ENCODE measurements around the gene TRIM34.
"Not testable (repeated sequence)": the region's sequence is repeated elsewhere in the genome, so short reads cannot be mapped to it uniquely, and the experiment has no call there.

Gene TRIM34

DNA sequence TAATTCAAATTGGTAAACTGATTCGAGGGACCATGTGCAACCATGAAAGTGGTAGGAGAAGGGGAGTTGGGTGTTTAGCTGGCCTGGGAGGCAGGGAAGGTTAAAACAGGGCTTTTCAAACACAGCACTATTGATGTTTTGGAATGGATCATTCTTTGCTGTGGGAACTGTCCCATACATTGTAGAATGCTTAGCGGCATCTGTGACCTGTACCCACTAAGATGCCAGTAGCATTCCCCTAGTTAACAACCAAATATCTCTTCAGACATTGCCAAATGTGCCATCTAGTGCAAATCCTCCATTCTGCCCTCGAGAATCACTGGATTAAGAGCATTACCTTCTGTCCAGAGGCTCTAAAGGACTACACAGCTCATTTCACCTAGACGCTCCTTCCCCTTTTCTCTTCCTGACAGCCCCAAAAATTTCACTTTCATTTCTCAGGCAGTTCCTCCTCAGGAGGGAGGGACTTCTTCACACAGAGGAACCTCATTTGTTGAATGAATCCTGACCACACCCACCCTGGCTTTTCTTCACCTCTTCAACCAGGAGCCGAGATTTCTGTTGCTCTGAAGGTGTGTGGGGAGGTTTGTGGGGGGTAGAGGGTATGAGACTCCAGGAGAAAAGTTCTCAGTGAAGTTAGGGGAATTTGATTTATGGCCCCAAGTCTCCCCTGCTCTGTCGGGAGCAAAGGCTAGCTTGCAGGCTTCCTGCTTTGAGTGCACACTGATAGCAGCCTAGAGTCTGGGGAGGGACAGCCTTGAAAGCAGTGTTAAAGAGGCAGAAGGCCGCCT is at the start of gene TRIM34:
Gene TRIM34, plus strand, starts transcription at position 513 of the 791 bp plus-strand sequence. CDS start 7,331 bp downstream, outside the sequence.
- DNase-seq = peak; percentile 77

DNA sequence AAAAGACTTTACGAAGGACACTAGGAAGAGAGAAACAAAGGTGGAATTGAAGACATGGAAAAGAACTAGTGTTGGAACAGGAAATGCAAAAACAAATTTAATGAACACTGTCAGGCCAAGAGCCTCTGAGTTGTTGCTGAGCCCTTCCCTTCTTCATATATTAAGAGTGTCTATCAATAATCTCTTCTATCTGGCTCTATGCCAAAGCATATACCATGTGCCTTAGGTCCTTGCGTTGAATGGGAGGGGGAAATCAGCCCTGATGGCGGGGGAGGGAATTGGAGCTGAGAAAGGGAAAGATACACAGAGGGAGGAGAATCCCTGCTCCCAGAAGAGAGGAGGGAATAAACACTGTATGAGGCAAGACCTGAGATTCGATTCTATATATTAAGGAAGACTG is 49.6 kb upstream of the TRIM34 start:
- DNase-seq = no peak

DNA sequence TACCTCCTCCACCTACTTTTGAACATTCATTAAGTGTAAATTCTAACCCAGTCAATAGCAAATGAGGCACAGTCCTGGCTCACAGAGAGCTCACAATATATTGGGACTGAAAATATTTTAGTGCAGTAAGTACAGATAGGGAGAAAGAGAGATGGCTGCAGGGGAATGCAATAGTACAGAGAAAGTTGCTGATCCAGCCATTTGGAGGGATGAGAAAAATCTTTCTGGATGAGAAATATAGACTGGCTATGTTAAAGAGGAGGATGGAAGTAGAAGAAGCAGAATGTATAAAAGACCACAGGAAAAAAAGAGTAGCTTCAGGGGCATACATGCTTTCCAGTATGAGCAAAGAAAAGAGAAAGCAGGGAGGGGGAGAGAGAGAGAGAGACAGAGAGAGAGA is 47.7 kb upstream of the TRIM34 start:
- DNase-seq = no peak

GRCh38 chr11:5580577-5580976 is 44.2 kb upstream of the TRIM34 start, which contains the start of gene OR52B6:
TSS of gene OR52B6 (plus strand) at chr11:5580877. CDS start at chr11:5580877, 0 bp downstream.
- DNase-seq = no peak

- DNase-seq = no peak
Observed at GRCh38 chr11:5581014-5581413, 43.8 kb upstream of the TRIM34 start.

GRCh38 chr11:5584458-5584857 is 40.3 kb upstream of the TRIM34 start:
- DNase-seq = not testable (repeated sequence)

DNA sequence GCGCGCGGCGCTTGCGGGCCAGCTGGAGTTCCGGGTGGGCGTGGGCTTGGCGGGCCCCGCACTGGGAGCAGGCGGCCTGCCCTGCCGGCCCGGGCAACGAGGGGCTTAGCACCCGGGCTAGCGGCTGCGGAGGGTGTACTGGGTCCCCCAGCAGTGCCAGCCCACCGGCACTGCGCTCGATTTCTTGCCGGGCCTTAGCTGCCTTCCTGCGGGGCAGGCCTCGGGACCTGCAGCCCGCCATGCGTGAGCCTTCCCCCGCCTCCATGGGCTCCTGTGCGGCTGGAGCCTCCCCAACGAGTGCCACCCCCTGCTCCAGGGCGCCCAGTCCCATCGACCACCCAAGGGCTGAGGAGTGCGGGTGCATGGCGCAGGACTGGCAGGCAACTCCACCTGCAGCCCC is 34.9 kb upstream of the TRIM34 start:
- DNase-seq = not testable (repeated sequence)

DNA sequence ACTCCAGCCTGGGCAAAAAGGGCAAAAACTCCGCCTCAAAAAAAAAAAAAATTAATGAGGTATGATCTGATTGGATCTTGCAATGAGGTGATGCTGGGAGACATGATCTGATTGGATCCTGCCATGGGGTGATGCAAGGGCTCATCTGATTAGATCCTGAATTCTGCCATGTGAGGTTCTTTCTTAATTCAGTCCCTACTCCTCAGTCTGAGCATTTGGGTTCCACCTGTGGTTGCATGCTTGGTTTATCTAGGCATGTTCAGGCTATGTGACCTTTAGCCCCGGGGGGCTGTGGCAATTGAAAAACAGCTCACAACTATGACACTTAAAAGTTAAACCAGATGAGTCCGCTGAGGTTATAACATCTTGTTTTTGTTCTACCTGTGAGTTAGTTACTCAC is 33.2 kb upstream of the TRIM34 start:
- DNase-seq = no peak

DNA sequence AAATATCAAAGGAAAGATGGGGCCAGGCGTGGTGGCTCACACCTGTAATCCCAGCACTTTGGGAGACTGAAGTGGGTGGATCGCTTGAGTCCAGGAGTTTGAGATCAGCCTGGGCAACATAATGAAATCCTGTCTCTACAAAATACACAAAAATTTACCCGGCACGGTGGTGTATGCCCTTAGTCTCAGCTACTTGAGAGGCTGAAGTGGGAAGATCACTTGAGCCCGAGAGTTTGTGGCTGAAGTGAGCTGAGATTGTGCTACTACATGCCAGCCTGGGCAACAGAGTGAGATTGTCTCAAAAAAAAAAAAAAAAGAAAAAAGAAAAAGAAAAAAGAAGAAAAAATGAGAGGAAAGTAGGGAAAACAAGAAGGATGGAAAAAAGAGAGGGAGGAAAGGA is 32.2 kb upstream of the TRIM34 start:
- no peak for DNase-seq

DNA sequence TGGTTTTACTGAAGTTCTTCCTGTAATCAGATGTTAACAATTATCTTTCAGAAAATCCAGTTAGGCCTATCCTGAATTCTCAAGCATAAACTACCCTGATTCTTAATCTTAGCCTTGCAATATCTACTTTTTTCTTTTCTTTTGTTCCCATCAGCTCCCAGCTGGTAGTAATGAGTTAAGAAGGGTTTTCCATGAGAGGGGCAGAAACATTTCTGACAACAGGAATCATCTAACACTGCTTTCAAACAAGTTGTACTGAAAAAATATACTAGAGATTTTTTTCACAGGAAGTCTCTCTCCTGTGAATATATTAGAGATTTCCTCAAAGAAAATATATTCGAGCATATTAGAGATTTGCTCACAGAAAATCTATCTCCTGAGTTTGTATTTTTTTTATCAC is 31.7 kb upstream of the TRIM34 start:
- DNase-seq = no peak

DNA sequence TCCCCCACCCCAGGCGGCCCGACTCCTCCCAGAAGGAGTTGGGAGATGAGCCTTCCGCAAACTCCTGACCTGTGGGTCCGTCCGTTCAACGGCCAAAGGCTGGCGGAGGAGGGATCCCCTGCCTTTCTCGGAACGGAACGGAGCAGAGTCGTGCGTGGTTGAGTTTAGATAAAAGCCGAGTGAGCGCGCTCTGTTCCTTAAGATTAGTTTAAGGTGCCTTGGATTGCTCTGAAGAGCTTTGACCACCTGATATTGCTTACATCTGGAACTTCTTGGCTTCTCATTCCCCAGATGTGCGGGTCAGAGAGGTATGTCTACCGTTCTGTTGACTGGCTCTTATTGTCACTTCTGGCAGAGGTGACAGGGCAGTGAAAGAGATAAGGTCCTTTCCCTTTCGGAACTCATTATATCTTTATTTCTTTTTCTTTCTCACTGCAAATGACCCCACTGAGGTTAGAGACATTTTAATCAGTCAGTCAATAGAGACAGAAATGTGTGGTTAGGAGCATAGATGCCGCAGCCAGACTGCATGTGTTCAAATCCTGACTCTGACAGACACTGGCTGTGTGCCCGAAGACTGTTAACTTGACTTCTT is 28.1 kb upstream of the TRIM34 start, which contains the start of gene TRIM6:
Gene TRIM6, plus strand, starts transcription at position 31 of the 595 bp plus-strand sequence. Its CDS starts 261 bp downstream, at position 292.
- DNase-seq = no peak

GRCh38 chr11:5597953-5598352 is 26.8 kb upstream of the TRIM34 start:
- no peak for DNase-seq

DNA sequence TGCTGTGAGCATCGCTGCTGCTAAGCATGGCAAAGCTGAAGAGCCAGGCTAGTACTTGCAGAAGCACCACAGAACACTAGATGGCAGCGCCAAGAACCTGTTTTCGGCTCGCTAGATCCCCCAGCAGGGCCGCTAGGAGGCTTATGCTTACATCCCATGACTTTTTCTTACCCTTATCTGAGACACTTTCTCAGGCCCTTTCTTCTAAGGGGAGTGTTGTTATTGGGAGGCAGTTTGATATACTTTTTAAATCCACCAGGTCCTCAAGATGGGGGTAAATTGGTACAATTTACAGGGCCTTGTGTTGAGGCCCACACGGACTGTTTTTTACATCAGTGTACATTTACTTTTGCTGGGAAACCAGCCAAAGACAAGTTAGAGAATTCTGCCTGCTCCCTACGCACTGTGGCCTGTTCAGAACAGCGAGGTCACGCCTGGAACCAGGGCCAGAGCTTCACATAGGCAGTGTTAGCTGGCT is 24.4 kb upstream of the TRIM34 start:
- peak; percentile 62 for DNase-seq

DNA sequence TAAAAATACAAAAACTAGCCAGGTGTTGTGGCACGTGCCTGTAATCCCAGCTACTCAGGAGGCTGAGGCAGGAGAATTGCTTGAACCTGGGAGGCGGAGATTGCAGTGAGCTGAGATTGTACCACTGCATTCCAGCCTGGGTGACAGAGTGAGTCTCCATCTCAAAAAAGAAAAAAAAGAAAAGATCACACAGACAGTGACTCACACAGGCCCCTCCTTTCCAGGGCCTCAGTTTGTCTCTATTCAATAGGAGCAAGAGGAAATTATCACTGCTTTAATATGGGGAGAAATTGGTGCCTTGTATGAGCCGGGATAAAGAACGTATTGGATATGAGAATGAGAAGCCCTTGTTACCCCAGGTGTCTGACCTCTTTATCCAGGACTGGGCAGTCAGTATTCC is 22.0 kb upstream of the TRIM34 start:
- not testable (repeated sequence) for DNase-seq

DNA sequence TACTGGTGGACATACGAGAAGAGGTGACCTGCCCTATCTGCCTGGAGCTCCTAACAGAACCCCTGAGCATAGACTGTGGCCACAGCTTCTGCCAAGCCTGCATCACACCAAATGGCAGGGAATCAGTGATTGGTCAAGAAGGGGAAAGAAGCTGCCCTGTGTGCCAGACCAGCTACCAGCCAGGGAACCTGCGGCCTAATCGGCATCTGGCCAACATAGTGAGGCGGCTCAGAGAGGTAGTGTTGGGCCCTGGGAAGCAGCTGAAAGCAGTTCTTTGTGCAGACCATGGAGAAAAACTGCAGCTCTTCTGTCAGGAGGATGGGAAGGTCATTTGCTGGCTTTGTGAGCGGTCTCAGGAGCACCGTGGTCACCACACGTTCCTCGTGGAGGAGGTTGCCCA is 21.5 kb upstream of the TRIM34 start:
- no peak for DNase-seq

GRCh38 chr11:5604896-5605295 is 19.9 kb upstream of the TRIM34 start:
- DNase-seq = no peak

GRCh38 chr11:5605849-5606248 is 19.0 kb upstream of the TRIM34 start:
- DNase-seq = no peak

DNA sequence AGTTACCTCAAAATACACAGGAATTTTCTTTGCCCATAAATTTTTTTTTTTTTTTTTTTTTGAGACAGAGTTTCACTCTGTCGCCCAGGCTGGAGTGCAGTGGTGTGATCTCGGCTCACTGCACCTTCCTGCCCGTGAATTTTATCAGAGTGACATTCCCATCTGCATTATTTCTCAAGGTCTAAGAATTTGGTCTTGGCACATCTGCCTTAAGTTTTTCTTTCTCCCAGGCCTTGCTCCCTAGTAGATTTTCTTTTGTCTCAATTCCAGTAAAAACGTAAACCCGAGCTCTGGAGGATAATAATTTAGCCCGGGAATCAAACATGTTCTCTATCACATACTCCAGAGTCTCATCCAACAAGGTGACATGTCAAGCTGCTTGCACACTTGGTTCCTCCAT is 16.0 kb upstream of the TRIM34 start:
- DNase-seq = no peak

- DNase-seq = no peak
Observed at GRCh38 chr11:5610446-5610845, 14.4 kb upstream of the TRIM34 start.

DNA sequence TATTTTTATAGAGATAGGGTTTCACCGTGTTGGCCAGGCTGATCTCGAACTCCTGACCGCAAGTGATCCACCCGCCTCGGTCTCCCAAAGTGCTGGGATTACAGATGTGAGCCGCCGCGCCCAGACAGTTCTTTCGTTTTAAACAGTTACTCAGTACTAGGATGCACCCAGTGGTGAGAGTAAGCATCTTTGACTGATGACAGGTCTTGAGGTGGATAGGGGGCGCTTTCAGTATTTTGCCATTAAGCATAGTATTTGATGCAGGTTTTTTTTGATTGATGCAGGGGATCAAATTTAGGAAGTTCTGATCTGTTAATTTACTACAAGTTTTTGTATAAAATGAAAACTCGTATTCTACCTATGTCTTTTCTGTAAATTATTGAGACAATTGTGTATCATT is 13.2 kb upstream of the TRIM34 start:
- DNase-seq = no peak

DNA sequence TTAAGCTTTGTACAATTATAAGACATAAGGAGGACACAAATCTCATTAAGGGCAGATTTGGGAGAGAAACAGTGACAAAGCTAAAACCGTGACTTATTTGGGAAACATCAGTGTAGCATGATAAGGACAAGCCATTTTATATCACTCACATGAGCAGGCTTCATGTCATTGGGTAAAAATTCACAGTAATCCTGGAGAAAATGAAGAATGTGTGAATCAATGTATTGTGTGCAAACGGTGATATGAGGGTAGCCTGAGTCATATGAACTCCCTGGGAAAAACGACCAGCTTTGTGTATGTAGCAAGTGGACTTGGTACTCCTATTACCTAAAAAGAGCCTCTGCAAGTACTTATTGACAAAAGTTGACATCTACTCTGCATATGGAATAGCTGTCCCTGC is 6.0 kb upstream of the TRIM34 start:
- no peak for DNase-seq

- no peak for DNase-seq
Observed at GRCh38 chr11:5620651-5621521, 3.9 kb upstream of the TRIM34 start.

GRCh38 chr11:5621580-5621979 is 3.2 kb upstream of the TRIM34 start:
- no peak for DNase-seq
